Stimulated activated memory B cell treated with anti-CD40 and anti-IgM and Interleukin-4, amounts not matched to agents 10 μg/mL and 1 μg/mL and 100 μg/mL, for 72 hours (primary cell): ENCODE results near the gene TMEM184A.

Experiments used
- ATAC-seq: fragments of 150-1000 bp; cut with Tn5 transposase; 2 replicates; pipeline ENCODE4 v1.10.0; 2021
- H3K27ac Mint-ChIP-seq: one replicate; pipeline ENCODE4 v1.8.0; 2022; ENCODE audit warnings: mild to moderate bottlenecking, mixed read lengths
- H3K27me3 Mint-ChIP-seq: one replicate; pipeline ENCODE4 v1.8.0; 2022; ENCODE audit warnings: mixed read lengths
- H3K36me3 Mint-ChIP-seq: one replicate; pipeline ENCODE4 v1.8.0; 2022; ENCODE audit warnings: mixed read lengths
- H3K4me1 Mint-ChIP-seq: one replicate; pipeline ENCODE4 v1.8.0; 2022; ENCODE audit warnings: mixed read lengths
- H3K4me3 Mint-ChIP-seq: one replicate; pipeline ENCODE4 v1.8.0; 2022; ENCODE audit warnings: mild to moderate bottlenecking, moderate library complexity, mixed read lengths
- H3K9me3 Mint-ChIP-seq: one replicate; pipeline ENCODE4 v1.8.0; 2022; ENCODE audit warnings: mixed read lengths

Gene TMEM184A

DNA sequence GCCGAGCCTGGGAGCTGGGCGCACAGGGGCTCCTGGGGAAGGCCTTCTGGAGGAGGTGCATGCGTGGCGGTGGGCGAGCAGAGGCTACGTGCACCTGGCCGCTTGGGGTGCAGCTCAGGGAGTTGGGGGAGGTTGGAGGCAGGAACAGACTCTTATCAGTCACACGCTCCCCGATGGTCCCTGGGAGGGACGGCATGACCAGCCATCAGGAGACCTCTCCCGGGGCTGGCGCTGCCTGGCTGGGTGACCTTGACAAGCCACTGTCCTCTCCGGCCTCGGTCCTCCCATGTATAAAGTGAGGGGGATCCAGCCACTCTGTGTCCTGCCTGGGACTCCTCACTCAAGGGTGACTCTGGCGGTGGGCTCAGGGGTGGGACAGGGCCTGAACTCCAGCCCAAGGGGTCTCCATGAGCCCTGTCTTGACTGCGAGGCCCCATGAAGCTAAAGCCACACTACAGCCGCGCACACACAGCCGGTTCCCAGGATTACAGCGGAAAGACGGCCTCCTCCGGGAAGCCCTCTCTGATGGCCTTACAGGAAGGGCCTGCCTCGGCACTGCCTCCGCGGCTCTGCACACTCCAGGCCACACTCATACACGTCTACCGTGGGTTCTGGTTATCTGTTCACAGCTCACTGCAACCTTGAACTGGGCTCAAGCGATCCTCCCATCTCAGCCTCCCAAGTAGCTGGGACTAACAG, 2.3 kb downstream of the TMEM184A start:
- Mint-ChIP-seq H3K36me3 (no peaks in the 10 kb centered on the region), H3K4me1 (peaks cover 20% of the 10 kb centered on the region), H3K9me3 (no peaks in the 10 kb centered on the region)

DNA sequence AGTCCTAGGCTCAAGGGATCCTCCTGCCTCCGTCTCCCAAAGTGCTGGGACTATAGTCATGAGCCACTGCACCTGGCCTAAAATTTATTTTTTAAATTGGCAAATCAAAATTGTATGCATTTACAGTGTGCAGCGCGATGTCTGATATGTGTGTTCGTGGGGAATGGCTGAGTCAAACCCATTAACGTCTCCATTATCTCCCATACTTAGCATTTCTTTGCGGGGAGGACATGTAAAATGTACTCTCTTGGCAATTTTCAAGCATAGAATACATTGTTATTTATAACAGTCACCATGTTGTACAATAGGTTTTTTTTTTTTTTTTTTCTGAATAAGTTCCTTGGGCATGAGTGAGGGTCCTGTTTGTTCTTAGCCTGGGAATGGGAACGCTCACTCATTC, 3.8 kb downstream of the TMEM184A start:
- no peak overlapping the region for H3K27ac Mint-ChIP-seq
- H3K4me1 Mint-ChIP-seq = peaks cover 28% of the 10 kb centered on the region
- no peaks in the 10 kb centered on the region for H3K9me3 Mint-ChIP-seq
- no peaks in the 10 kb centered on the region for H3K36me3 Mint-ChIP-seq
- no peak for ATAC-seq
- H3K27me3 Mint-ChIP-seq = peaks cover 32% of the 10 kb centered on the region
- H3K4me3 Mint-ChIP-seq = no peak overlapping the region

More for the DNA sequence above, 2.3 kb downstream of the TMEM184A start:
- ATAC-seq = no peak
- no peak overlapping the region for H3K27ac Mint-ChIP-seq
- H3K27me3 Mint-ChIP-seq = peaks cover 25% of the 10 kb centered on the region
- H3K4me3 Mint-ChIP-seq = no peak overlapping the region

DNA sequence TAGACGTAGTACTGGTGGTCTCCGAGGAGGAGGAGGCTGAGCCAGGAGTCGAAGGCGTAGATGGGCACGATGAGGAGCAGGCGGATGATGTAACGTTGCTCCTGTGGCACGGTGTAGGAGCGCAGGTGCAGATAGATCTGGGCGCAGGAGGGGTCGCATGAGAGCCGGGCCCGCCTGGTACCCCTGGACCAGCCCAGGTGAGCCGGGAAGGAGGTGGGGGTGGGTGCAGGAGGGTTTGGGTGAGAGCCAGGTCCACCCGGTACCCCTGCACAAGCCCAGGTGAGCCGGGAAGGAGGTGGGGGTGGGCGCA, 5.2 kb downstream of the TMEM184A start:
- Mint-ChIP-seq H3K4me1 (peaks cover 20% of the 10 kb centered on the region), H3K4me3 (no peak overlapping the region), H3K27me3 (peaks cover 24% of the 10 kb centered on the region), H3K36me3 (no peaks in the 10 kb centered on the region), H3K9me3 (no peaks in the 10 kb centered on the region), H3K27ac (no peak overlapping the region)
- ATAC-seq = no peak

DNA sequence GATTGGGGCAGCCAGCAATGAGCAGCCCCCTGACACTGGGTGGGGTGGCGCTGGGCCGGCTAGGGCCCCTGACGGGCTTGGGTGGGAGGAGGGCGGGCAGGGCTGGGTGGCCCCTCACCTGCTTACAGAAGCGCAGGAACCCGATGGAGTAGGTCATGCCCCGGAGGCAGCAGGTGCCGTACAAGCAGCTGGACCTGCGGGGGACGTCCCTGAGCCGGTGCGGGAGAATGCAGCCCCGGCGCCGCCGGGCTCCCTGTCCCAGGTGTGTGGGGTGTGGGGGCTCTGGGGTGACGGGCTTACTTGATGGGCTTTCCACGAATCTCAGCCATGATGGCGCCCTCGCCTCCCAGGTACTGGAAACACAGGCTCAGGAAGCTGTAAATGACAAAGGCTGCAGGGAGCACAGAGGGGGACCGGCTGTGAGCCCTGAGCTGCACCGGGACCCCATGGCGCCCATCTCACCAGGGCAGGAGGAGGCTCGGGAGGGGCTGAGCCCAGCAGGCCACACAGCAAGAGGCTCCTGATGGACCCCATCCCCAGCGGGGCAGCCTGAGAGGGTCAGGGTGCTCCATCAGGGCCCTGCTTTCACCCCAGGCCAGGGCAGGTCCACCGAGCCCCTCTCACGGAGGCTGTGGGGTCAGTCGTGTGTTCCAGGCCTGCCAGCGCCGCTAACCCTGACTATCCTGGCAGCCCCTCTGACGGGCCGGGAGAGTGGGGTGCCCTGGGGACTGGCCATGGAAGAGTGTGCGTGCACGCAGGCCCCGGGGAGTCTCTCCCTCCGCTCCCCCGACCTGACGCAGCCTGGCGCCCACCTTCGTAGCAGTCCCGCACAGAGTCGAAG, 5.8 kb downstream of the TMEM184A start:
- Mint-ChIP-seq H3K4me1 (peaks cover 16% of the 10 kb centered on the region), H3K27ac (no peak overlapping the region), H3K36me3 (no peaks in the 10 kb centered on the region), H3K27me3 (peaks cover 19% of the 10 kb centered on the region), H3K9me3 (no peaks in the 10 kb centered on the region), H3K4me3 (no peak overlapping the region)
- no peak for ATAC-seq

DNA sequence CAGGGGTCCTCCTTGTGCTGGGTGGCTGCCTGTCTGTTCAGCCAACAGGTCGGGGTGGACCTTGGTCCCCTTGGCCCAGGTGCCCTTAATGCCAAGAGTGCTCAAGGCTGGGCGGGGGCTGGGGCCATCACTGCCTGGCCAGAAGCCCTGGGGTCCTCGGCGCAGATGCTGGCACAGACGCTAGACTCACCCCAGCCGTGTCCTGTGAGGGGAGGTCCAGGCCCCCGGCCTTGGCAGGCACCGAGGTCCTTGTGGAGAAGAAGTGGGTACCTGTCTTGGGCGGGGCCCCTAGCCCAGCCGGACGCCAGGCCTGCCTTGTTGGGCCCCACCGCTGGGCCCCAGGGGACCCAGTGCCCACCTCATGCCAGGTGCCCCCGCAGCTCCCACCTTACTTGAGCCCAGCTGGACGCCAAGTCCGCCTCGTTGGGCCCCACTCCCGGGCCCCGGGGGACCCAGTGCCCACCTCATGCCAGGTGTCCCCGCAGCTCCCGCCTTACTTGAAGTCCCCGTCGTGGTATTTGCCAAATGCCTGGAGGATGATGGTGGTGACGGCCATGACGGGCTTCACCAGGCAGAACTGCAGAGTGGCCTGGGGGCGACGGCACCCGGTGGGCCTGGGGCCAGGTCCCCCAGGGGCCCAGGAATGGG, 6.5 kb downstream of the TMEM184A start:
- Mint-ChIP-seq H3K4me1 (peaks cover 16% of the 10 kb centered on the region), H3K4me3 (no peak overlapping the region), H3K36me3 (no peaks in the 10 kb centered on the region), H3K27me3 (peaks cover 11% of the 10 kb centered on the region), H3K9me3 (no peaks in the 10 kb centered on the region), H3K27ac (no peak overlapping the region)
- no peak for ATAC-seq

DNA sequence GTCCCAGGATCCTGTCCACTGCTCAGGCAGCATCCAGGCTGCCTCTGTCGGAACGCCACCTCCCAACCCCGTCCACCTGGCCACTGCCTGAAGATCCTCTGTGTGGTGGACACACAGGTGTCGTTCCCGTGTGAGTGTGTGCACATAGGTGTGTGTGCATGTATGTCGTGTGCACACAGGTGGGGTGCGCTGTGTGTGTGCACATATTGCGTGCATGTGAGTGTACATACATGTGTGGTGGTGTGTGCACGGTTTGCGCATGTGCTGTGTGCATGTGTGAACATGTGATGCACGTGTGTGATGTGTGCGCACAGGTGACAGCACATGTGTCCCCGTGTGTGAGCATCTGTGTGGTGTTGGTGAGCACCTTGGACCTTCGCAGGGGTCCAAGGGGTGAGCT, 7.1 kb downstream of the TMEM184A start:
- Mint-ChIP-seq H3K27me3 (peaks cover 7% of the 10 kb centered on the region), H3K36me3 (no peaks in the 10 kb centered on the region), H3K4me1 (peaks cover 20% of the 10 kb centered on the region), H3K27ac (no peak overlapping the region), H3K4me3 (no peak overlapping the region), H3K9me3 (no peaks in the 10 kb centered on the region)
- no peak for ATAC-seq

DNA sequence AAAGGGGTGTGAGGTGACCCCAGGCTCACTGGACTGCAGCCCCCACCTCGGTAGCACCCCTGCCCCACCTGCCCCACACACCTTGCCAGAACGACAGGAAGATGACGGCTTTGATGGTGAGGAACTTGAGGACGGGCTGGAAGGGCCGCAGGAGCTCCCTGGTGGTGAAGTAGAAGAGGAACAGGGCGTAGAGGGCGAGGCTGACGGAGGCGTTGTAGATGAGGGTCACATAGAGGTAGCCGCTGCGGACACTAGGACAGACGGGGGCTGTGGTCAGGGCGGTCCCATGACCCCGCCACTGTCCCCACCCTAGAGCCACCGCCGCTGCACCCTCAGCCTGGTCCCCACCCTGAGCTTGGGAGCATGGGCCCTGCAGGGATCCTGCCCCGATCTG, 7.6 kb downstream of the TMEM184A start:
- H3K36me3 Mint-ChIP-seq = no peaks in the 10 kb centered on the region
- H3K4me1 Mint-ChIP-seq = peaks cover 20% of the 10 kb centered on the region
- peaks cover 7% of the 10 kb centered on the region for H3K27me3 Mint-ChIP-seq
- ATAC-seq = peak; percentile 20
- peak overlapping the region; percentile 38 for H3K27ac Mint-ChIP-seq
- H3K4me3 Mint-ChIP-seq = no peak overlapping the region
- no peaks in the 10 kb centered on the region for H3K9me3 Mint-ChIP-seq

DNA sequence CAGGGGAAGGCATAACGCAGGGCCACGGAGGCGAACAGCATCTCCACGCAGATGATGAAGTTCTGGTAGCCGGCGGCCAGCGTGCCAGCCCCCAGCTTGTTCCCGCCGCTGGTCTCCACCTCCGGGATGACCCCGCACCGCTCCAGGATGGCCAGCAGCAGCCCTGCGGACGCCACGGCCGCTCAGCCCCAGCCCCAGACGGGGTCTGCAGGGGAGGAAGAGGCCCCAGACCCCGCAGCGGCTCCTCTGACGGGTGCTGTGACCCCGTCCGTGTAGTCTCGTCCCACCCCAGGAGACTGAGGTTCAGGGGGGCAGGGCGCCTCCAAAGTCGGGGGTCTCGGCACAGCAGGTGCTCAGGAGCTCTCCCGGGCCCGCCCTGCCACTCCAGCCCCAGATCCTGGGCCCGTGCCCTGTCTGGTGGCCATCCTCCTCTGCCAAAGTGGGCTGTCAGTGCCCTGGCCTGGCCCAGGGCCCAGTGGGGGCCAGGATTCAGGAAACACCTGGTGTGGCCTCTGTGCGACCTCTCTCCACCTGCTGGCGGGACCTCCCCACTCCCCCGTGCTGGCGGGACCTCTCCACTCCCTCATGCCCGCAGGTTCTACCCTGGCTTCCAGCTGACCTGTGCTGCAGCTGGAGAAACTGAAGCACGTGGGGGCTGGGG, 8.1 kb downstream of the TMEM184A start:
- Mint-ChIP-seq H3K4me3 (no peak overlapping the region), H3K4me1 (peaks cover 21% of the 10 kb centered on the region), H3K27ac (peak overlapping the region; percentile 38), H3K9me3 (no peaks in the 10 kb centered on the region), H3K36me3 (peaks cover 2% of the 10 kb centered on the region), H3K27me3 (peaks cover 7% of the 10 kb centered on the region)
- ATAC-seq = no peak

DNA sequence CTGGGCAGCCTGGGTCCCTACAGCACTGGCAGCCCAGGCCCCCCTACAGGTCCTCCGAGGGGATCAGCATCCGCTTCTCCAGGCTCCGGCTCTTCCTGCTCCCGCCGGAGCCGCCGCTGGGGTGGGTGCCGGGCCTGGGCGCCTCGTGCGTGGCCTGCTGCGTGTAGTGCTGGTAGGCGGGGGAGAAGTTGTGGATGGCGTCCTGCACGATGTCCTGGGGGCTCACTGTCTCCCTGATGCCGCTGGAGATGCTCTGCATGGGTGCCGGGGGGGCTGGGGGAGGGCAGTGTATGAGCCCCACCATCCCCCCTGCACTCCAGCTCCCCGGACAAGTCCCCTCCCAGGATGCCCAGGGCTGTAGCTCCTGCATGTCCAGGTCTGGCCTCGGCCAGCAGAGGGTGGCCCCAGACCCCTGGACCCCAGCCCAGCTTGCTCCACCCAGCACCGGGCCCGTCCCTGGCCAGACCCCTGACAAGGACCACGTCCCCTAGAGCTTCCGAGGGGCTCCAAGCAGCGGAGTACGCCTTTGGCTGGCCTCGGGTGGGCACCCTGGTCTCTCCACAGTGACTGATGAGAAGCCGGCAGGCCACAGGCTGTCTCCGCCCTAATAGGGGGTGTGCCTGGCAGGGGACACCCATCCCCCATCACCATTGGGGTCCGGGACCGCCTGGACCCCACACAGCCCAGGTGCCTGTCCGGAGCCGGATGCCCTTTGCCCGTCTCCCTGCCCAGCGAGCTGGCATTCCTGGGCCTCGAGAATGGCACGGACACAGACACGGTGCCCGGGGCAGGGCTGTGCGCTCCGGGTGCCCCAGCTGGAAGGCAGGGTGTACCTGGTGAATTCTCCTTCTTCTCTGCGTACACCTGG, 8.9 kb downstream of the TMEM184A start:
- H3K4me3 Mint-ChIP-seq = no peak overlapping the region
- no peaks in the 10 kb centered on the region for H3K9me3 Mint-ChIP-seq
- no peak for ATAC-seq
- H3K27ac Mint-ChIP-seq = no peak overlapping the region
- peaks cover 9% of the 10 kb centered on the region for H3K36me3 Mint-ChIP-seq
- peaks cover 28% of the 10 kb centered on the region for H3K4me1 Mint-ChIP-seq
- peaks cover 7% of the 10 kb centered on the region for H3K27me3 Mint-ChIP-seq

DNA sequence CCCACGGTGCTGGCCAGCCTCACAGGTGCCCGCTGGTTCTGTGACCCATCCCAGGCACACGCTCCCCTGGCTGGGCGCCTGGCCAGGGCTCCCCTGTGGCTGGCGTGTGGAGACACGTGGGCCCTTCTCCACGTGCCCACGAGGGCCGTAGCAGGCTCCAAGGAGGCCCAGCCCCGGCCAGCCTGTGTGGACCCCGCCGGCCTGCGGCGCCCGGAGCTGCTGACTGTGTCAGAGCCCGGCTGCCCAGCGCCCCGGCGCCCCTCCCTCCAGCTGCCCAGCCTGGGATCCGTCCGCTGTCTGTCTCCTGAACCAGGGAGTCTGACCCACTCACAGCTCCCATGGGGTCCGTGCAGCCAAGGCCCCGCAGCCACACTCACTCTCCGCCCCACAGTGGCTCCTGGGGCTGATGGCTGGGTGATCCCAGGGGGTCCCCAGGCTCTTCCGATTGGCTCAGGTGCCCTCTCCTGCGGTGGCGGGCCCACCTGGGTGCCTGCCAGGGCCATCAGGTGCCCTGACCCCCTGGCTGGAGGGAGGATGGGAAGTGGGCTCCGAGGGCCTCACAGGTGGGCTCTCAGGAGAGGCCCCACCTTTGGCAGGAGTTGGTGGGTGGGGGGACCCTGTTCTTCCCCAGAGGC, 9.6 kb downstream of the TMEM184A start:
- no peak for ATAC-seq
- peaks cover 7% of the 10 kb centered on the region for H3K27me3 Mint-ChIP-seq
- H3K4me3 Mint-ChIP-seq = no peak overlapping the region
- peaks cover 10% of the 10 kb centered on the region for H3K36me3 Mint-ChIP-seq
- no peak overlapping the region for H3K27ac Mint-ChIP-seq
- peaks cover 28% of the 10 kb centered on the region for H3K4me1 Mint-ChIP-seq
- H3K9me3 Mint-ChIP-seq = no peaks in the 10 kb centered on the region

DNA sequence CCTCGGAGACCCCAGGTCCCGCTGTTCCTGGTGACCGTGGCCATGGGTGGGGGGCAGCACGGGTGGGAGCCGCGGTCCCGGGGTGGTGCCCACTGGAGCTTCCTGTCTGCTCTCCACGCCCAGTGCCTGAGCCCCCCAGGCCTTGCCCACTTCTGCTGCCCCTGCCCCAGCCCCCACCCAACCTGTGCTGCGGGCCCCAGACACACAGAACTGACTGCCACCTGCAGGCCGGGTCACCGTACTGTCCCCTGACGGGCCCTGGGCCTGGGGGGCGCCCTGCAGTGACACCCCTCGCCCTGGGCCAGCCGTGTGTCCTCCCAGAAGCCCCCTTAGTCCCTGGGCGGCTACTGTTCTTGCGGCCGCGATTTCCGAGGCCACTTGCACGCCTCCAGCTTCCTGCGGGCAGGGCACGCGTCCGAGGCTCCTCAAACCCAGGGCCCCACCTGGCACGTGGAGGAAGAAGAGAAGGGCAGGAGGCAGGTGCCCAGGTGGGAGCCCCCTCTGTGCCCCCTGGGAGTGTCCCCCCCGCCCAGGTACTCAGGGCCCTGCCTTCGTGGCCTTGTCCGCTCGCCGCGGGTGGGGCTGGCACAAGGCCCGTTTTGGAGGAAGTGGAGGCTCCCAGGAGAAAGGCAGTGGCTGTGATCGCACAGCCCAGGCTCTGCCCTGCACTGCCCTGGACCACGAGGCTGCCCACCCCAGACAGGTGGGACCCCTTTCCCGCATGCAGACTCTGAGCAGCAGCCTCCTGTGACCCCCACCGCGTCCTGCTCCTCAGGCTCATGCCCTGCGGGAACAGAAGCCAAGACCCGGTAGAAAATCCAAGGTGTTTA, 10.4 kb downstream of the TMEM184A start:
- Mint-ChIP-seq H3K9me3 (no peaks in the 10 kb centered on the region), H3K27ac (no peak overlapping the region), H3K36me3 (peaks cover 18% of the 10 kb centered on the region), H3K4me1 (peaks cover 28% of the 10 kb centered on the region), H3K27me3 (peaks cover 7% of the 10 kb centered on the region), H3K4me3 (no peak overlapping the region)
- ATAC-seq = peak; percentile 2

DNA sequence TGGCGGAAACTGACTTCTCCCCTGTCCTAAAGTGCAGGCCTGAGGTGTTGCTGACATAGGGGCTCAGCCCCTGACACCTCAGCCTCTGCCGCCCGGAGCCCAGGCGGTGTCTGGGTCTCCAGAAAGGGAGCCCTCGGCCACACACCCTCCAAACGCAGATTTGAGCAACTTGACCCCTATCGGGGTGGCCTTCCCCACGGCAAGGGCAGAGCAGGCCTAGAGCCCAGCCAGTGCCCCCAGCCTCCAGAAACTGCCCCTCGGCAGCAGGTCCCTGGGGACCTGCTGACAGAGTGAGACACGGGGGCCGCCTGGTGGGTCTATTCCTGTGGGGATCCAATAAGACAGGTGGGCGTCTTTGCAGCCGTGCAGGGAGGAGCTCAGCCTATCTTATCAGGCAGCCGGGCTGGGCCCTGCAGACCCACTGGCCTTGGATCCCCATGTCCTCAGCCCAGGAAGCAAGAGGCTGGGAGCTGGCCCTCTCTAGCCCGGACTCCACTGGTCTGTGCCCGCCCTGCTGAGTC, 11.0 kb downstream of the TMEM184A start:
- H3K27ac Mint-ChIP-seq = no peak overlapping the region

DNA sequence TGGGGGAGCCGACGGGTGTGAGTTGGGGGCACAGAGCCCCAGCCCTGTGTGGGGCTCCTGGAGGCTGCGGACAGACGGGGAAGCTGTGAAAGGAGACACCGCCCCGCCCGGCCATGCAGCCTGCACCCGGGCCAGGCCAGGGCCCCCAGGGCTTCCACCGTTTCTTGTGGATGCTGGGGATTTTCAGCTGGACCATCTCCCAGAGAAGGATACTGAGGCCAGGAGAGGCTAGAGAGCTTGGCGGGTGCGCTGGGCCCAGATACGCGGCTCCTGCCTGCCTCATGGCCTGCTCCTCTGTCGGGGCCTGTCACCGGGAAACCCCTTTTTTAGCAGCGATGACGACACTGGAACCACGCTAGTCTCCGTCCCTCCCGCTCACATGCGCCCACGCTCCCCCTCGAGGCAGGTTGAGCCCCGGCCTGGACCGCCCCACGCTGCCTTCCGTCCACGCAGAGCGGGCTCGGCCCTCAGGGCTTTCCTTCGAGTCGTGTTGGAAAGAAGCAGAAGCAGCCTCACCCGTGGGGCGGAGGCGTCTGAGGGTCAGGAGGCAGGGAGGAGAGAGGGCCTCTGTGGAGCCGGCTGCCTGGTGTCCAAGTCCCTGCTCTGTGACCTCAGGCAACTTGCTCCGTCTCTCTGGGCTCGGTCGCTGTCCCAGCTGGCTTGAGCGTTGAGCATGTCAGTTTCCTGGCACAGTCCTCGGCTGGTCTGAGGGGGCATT, 11.7 kb downstream of the TMEM184A start:
- H3K27ac Mint-ChIP-seq = peak overlapping the region; percentile 10
- ATAC-seq = no peak
- H3K9me3 Mint-ChIP-seq = no peaks in the 10 kb centered on the region
- H3K27me3 Mint-ChIP-seq = peaks cover 7% of the 10 kb centered on the region
- peaks cover 28% of the 10 kb centered on the region for H3K4me1 Mint-ChIP-seq
- no peak overlapping the region for H3K4me3 Mint-ChIP-seq
- H3K36me3 Mint-ChIP-seq = peaks cover 27% of the 10 kb centered on the region

More for the DNA sequence above, 11.0 kb downstream of the TMEM184A start:
- H3K27me3 Mint-ChIP-seq = peaks cover 7% of the 10 kb centered on the region
- no peak overlapping the region for H3K4me3 Mint-ChIP-seq
- peaks cover 28% of the 10 kb centered on the region for H3K4me1 Mint-ChIP-seq
- peaks cover 22% of the 10 kb centered on the region for H3K36me3 Mint-ChIP-seq
- no peaks in the 10 kb centered on the region for H3K9me3 Mint-ChIP-seq
- no peak for ATAC-seq
